ENCODE results near the gene PAPPA2. TPM values are rescaled to one million over a fixed set of nuclear protein-coding genes. Genes with fewer than 3 reads are reported as not detected.

PAPPA2 gene
- total and polyA plus RNA-seq, 7 donors: under 0.01 to 3.9 (median 1.2) TPM; not detected in 1

DNA sequence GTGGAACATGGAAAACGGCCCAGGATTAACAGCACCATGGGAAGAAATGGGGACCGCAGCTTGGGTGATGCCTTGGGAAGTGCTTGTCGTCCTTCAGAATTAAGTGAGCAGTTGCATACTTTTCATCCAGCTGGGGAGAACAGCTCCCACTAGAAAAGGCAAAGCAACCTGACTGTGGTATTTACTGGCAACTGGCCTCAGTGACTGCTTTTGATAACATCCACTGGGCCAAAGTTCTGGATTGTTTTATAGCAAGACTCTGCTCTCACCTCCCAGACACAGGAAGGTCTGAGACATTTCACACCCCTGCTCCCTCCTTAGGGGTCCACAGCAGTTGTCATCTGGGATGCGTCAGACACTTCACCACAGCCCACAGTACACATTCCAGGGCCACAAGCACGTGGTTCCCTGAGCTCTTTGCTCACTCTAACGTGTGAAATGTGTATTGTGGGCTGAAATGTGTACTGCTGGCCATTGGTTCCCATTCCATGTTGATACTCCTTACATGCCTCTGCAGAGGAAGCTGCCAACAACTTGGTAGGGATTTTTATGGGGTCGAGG, 6.6 kb downstream of the PAPPA2 start:
- H3K9me3 ChIP-seq: no peaks in the 10 kb centered on the region
- peak in 3 of 4 donors; percentile 88 to 91 (median 89) for TF ChIP-seq POLR2AphosphoS5 (IDR thresholded peaks at IDR 0.05)
- TF ChIP-seq EP300 (IDR thresholded peaks at IDR 0.05): peak in 3 of 4 donors; percentile 70 to 92 (median 85)
- TF ChIP-seq, protein P1, sequence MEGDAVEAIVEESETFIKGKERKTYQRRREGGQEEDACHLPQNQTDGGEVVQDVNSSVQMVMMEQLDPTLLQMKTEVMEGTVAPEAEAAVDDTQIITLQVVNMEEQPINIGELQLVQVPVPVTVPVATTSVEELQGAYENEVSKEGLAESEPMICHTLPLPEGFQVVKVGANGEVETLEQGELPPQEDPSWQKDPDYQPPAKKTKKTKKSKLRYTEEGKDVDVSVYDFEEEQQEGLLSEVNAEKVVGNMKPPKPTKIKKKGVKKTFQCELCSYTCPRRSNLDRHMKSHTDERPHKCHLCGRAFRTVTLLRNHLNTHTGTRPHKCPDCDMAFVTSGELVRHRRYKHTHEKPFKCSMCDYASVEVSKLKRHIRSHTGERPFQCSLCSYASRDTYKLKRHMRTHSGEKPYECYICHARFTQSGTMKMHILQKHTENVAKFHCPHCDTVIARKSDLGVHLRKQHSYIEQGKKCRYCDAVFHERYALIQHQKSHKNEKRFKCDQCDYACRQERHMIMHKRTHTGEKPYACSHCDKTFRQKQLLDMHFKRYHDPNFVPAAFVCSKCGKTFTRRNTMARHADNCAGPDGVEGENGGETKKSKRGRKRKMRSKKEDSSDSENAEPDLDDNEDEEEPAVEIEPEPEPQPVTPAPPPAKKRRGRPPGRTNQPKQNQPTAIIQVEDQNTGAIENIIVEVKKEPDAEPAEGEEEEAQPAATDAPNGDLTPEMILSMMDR (IDR thresholded peaks at IDR 0.05): no peak
- no peak for TF ChIP-seq POLR2A (IDR thresholded peaks at IDR 0.05)
- intact Hi-C loops (cut with DNase I): no loop called here
- DNase-seq: no peak
- no peaks in the 10 kb centered on the region for H3K27me3 ChIP-seq
- 48 to 50% methylated on average over 7 of the region's 7 CpGs for WGBS, 2 donors
- no peaks in the 10 kb centered on the region for H3K36me3 ChIP-seq
- peak overlapping the region in 2 of 4 donors; percentile 47 to 67 for H3K27ac ChIP-seq
- no peak overlapping the region for H3K4me3 ChIP-seq
- H3K4me1 ChIP-seq: peaks cover 0 to 19% (median 15%) of the 10 kb centered on the region in 4 donors

DNA sequence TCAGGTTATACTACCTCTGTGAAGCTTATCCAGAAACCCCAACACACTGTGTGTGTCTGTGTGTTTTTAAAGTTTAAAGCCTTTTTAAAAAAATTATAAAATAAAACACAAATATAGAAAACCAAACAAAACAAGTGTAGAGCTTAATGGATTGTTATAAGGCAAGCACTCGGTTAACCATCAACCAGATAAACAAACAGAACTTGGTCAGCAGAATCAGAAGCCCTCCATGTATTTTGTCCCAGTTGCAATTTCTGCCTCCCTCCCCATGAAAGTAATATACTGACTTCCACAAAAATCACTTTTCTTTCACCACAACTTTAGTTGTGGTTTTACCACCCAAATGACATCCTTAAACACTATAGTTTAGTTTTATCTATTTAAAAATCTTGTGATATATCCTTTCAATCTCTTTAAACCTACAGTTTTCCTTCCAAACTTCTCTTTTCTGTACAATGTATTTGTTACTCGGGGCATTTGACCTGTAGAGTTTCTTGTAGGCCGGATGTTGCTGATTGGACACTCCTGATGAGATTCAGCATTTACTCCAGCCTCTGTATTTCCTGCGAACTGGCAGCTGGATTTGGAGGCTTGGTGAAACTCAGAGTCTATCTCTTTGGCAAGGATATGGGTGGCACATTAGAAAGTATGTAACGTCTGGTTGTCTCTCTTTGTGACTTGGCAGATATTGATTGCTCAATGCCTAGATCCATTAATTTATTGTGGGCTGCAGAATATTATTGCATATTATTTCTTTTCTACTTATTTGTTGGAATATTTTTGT, 8.6 kb downstream of the PAPPA2 start:
- no peaks in the 10 kb centered on the region for H3K36me3 ChIP-seq
- H3K27ac ChIP-seq: no peak overlapping the region
- no peak overlapping the region for H3K4me3 ChIP-seq
- DNase-seq: no peak
- TF ChIP-seq EP300 (IDR thresholded peaks at IDR 0.05): no peak
- peaks cover 0 to 19% (median 15%) of the 10 kb centered on the region in 4 donors for H3K4me1 ChIP-seq
- no peaks in the 10 kb centered on the region for H3K27me3 ChIP-seq
- H3K9me3 ChIP-seq: no peaks in the 10 kb centered on the region
- 49 to 69% methylated on average over 5 of the region's 5 CpGs for WGBS, 2 donors
- intact Hi-C loops (cut with DNase I): no loop called here

DNA sequence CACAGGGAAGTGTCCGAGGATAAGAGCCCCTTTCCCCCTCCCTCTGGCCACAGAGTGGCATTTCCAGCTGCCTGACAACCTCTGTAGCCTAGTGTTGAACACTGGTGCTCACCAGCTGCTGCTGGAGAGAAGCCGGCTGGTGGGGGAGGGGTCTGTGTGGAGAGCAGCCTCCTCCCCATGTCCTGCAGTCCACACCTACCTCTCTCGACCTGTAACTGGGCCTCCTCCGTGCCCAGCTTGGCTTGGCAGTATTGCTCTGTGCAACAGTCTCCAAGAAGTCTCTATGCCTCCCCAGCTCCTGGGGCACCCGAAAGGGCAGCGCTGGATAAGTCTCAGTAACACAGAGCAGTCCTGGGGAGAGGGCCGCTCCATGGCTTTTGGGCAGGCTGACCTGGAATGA, 17.0 kb downstream of the PAPPA2 start:
- TF ChIP-seq, protein P1 (IDR thresholded peaks at IDR 0.05): no peak
- TF ChIP-seq POLR2A (IDR thresholded peaks at IDR 0.05): no peak
- TF ChIP-seq POLR2AphosphoS5 (IDR thresholded peaks at IDR 0.05): no peak
- no peak for TF ChIP-seq EP300 (IDR thresholded peaks at IDR 0.05)
- Histone ChIP-seq H3K27ac (no peak overlapping the region), H3K4me3 (no peak overlapping the region), H3K27me3 (no peaks in the 10 kb centered on the region), H3K36me3 (no peaks in the 10 kb centered on the region), H3K9me3 (no peaks in the 10 kb centered on the region), H3K4me1 (no peaks in the 10 kb centered on the region)
- WGBS, 2 donors: 38 to 42% methylated on average over 7 of the region's 7 CpGs
- intact Hi-C loops (cut with DNase I): no loop called here
- DNase-seq: no peak

DNA sequence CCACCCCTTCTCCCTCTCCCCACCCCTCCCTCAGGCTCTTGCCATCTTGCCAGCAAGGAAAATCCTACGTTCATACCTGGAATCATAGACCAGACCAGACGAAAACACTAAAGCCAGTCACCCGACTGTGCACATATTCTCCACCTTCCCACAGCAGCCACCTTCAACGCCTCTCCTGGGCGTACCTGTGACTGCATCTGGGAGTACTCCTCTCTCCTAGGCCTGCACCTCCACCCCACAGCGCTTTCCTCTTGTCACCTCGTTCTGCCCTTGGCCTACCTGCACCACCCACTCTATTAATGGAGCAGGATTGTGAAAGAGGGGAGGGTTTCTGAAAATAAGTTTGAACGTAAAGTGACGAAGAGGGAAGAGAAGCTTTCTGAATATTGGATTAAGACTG, 17.8 kb downstream of the PAPPA2 start:
- Histone ChIP-seq H3K4me1 (no peaks in the 10 kb centered on the region), H3K4me3 (no peak overlapping the region), H3K27me3 (no peaks in the 10 kb centered on the region), H3K36me3 (no peaks in the 10 kb centered on the region), H3K27ac (no peak overlapping the region), H3K9me3 (no peaks in the 10 kb centered on the region)
- DNase-seq: no peak
- WGBS, 2 donors: 75 to 85% methylated on average over 9 of the region's 9 CpGs
- intact Hi-C loops (cut with DNase I): no loop called here
- TF ChIP-seq, protein P1 (IDR thresholded peaks at IDR 0.05): no peak
- TF ChIP-seq POLR2AphosphoS5 (IDR thresholded peaks at IDR 0.05): no peak

DNA sequence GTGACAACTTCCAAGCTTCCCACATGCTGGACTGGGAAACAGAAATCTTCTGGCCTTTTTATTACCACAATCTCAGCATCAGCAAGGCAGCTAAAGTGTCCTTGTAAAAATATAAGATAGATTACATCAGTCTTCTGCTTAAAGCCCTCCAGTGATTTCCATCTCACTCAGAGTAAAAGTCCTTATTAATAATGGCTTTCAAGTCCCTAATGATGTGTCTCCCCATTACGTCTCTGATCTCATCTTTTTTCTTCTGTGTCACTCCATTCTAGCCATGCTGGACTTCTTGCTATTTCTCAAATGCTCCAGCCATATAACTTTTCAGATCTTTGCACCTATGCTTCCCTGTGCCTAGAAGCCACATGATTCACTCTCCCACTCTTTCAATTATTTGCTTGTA, 22.1 kb downstream of the PAPPA2 start:
- H3K4me1 ChIP-seq: no peaks in the 10 kb centered on the region
- TF ChIP-seq EP300 (IDR thresholded peaks at IDR 0.05): no peak
- TF ChIP-seq, protein P1 (IDR thresholded peaks at IDR 0.05): no peak
- TF ChIP-seq POLR2AphosphoS5 (IDR thresholded peaks at IDR 0.05): no peak
- TF ChIP-seq POLR2A (IDR thresholded peaks at IDR 0.05): no peak
- no peak overlapping the region for H3K27ac ChIP-seq
- DNase-seq: no peak
- H3K4me3 ChIP-seq: no peak overlapping the region
- H3K36me3 ChIP-seq: no peaks in the 10 kb centered on the region
- intact Hi-C loops (cut with DNase I): no loop called here
- H3K9me3 ChIP-seq: no peaks in the 10 kb centered on the region
- H3K27me3 ChIP-seq: no peaks in the 10 kb centered on the region
- 65 to 75% methylated on average over 1 of the region's 1 CpG for WGBS, 2 donors

Measured in sigmoid colon (tissue), 7 donors.